ENCODE data around the gene MYRIP.

The MYRIP gene

GRCh38 chr3:40237159-40237558 lies 427.8 kb downstream of the MYRIP start:
- H3K4me3 ChIP-seq (ENCODE audit: low read depth, low read length) = no peak overlapping the region
- in situ Hi-C loops (cut with HindIII; ENCODE audit: low pct_ligation_motif_present, low sequenced_read_pairs) = no loop called here

GRCh38 chr3:40237889-40238571 lies 428.6 kb downstream of the MYRIP start:
- Histone ChIP-seq H3K36me3 (replicated peaks) (no peaks in the 10 kb centered on the region), H3K27ac (no peak overlapping the region), H3K4me3 (ENCODE audit: low read depth, low read length) (no peak overlapping the region), H3K27me3 (replicated peaks) (no peaks in the 10 kb centered on the region)
- in situ Hi-C loops (cut with HindIII; ENCODE audit: low pct_ligation_motif_present, low sequenced_read_pairs) = no loop called here
- peak; percentile 32 for DNase-seq
- peak; percentile 54 for TF ChIP-seq CTCF (IDR thresholded peaks at IDR 0.05; ENCODE audit: low read depth, low read length, missing control alignments)

More at GRCh38 chr3:40237159-40237558, 427.8 kb downstream of the MYRIP start:
- DNase-seq = no peak
- Histone ChIP-seq H3K27ac (no peak overlapping the region), H3K36me3 (replicated peaks) (no peaks in the 10 kb centered on the region), H3K27me3 (replicated peaks) (no peaks in the 10 kb centered on the region)
- TF ChIP-seq CTCF (IDR thresholded peaks at IDR 0.05; ENCODE audit: low read depth, low read length, missing control alignments) = no peak

- in situ Hi-C loops (cut with HindIII; ENCODE audit: low pct_ligation_motif_present, low sequenced_read_pairs) = no loop called here
- H3K36me3 ChIP-seq (replicated peaks) = no peaks in the 10 kb centered on the region
- no peak for TF ChIP-seq CTCF (IDR thresholded peaks at IDR 0.05; ENCODE audit: low read depth, low read length, missing control alignments)
These were observed 431.5 kb downstream of the MYRIP start for GRCh38 chr3:40240921-40241320.

GRCh38 chr3:40242216-40242615 lies 432.8 kb downstream of the MYRIP start:
- TF ChIP-seq CTCF (IDR thresholded peaks at IDR 0.05; ENCODE audit: low read depth, low read length, missing control alignments) = no peak

More at GRCh38 chr3:40240921-40241320, 431.5 kb downstream of the MYRIP start:
- H3K4me3 ChIP-seq (ENCODE audit: low read depth, low read length) = no peak overlapping the region
- no peak for DNase-seq
- H3K27ac ChIP-seq = no peak overlapping the region
- no peaks in the 10 kb centered on the region for H3K27me3 ChIP-seq (replicated peaks)

GRCh38 chr3:40242638-40243037 lies 433.2 kb downstream of the MYRIP start:
- in situ Hi-C loops (cut with HindIII; ENCODE audit: low pct_ligation_motif_present, low sequenced_read_pairs) = no loop called here
- TF ChIP-seq CTCF (IDR thresholded peaks at IDR 0.05; ENCODE audit: low read depth, low read length, missing control alignments) = no peak
- H3K36me3 ChIP-seq (replicated peaks) = no peaks in the 10 kb centered on the region
- no peak overlapping the region for H3K4me3 ChIP-seq (ENCODE audit: low read depth, low read length)
- no peak for DNase-seq
- H3K27ac ChIP-seq = no peak overlapping the region
- H3K27me3 ChIP-seq (replicated peaks) = no peaks in the 10 kb centered on the region

More at GRCh38 chr3:40242216-40242615, 432.8 kb downstream of the MYRIP start:
- Histone ChIP-seq H3K27ac (no peak overlapping the region), H3K27me3 (replicated peaks) (no peaks in the 10 kb centered on the region), H3K4me3 (ENCODE audit: low read depth, low read length) (no peak overlapping the region), H3K36me3 (replicated peaks) (no peaks in the 10 kb centered on the region)
- in situ Hi-C loops (cut with HindIII; ENCODE audit: low pct_ligation_motif_present, low sequenced_read_pairs) = no loop called here
- no peak for DNase-seq

GRCh38 chr3:40243056-40243455 lies 433.6 kb downstream of the MYRIP start:
- no peak for TF ChIP-seq CTCF (IDR thresholded peaks at IDR 0.05; ENCODE audit: low read depth, low read length, missing control alignments)
- in situ Hi-C loops (cut with HindIII; ENCODE audit: low pct_ligation_motif_present, low sequenced_read_pairs) = no loop called here
- DNase-seq = no peak
- Histone ChIP-seq H3K27ac (no peak overlapping the region), H3K4me3 (ENCODE audit: low read depth, low read length) (no peak overlapping the region), H3K27me3 (replicated peaks) (no peaks in the 10 kb centered on the region), H3K36me3 (replicated peaks) (no peaks in the 10 kb centered on the region)

Data from brain microvascular endothelial cell (primary cell).